ENCODE measurements around the gene KLC4. TPM values are rescaled to one million over a fixed set of nuclear protein-coding genes. Genes with fewer than 3 reads are reported as not detected.

The KLC4 gene
- total RNA-seq, 2 experiments from 2014 or later: 16.4 to 22.5 TPM

DNA sequence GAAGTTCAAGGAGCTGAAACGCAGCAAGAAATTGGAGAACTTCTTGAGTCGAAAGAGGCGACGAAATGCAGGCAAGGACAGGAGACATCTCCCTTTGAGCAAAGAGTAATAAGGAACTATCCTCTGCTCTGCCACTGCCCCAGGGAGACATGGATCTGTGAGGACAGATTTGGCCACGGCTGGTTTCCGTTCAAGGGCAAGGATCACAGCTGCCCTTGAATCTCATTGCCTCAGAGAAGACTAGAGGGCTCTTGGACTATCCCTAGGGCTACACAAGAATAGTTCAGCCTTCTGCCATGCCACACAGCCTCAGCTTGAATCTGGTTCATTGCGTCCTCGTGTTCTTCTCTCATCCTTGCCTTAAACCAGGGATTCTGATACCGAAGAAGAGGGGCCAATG, 30.3 kb upstream of the KLC4 start:
- H3K4me3 ChIP-seq (ENCODE audit: low read depth, low read length, poor library complexity, severe bottlenecking): no peak overlapping the region
- H3K27ac ChIP-seq (ENCODE audit: low read depth, low read length, poor library complexity, severe bottlenecking): no peak overlapping the region
- DNase-seq (ENCODE audit: low spot score): no peak
- no TSS peak for BruUV-seq (replicated peaks)
- intact Hi-C loops (cut with micrococcal nuclease; ENCODE audit: unreplicated experiment): no loop called here
- no peak overlapping the region for H3K4me2 ChIP-seq (ENCODE audit: low read length)
- ChIA-PET POLR2A (interaction anchor here (1.0 kb wide), 1 partner anchor 102 kb away, joined by 3 read pairs; no protein-coding TSS in a partner anchor), CTCF (ENCODE audit: unreplicated experiment) (no interaction called here)
- H3K4me1 ChIP-seq (ENCODE audit: insufficient read depth, low read length, poor library complexity, severe bottlenecking): no peaks in the 10 kb centered on the region
- H4K20me1 ChIP-seq (ENCODE audit: insufficient read depth, low read length): no peaks in the 10 kb centered on the region
- no peak overlapping the region for H2AFZ ChIP-seq (ENCODE audit: low read length)
- no peak for TF ChIP-seq CTCF (conservative IDR thresholded peaks at IDR 0.05; ENCODE audit: low read length)
- no peak for TF ChIP-seq EZH2phosphoT487 (IDR thresholded peaks at IDR 0.05; ENCODE audit: borderline replicate concordance, low read depth, low read length)
- no peaks in the 10 kb centered on the region for H3K9me2 ChIP-seq (ENCODE audit: insufficient read depth, low read length)
- peaks cover 8% of the 10 kb centered on the region; the same call in 1 of the 2 replicates for H3K79me2 ChIP-seq (ENCODE audit: insufficient read depth, low read depth, low read length)
- H3K9me3 ChIP-seq (ENCODE audit: low read length): no peaks in the 10 kb centered on the region
- peaks cover 91% of the 10 kb centered on the region for H3K36me3 ChIP-seq (ENCODE audit: insufficient read depth, low read length)

DNA sequence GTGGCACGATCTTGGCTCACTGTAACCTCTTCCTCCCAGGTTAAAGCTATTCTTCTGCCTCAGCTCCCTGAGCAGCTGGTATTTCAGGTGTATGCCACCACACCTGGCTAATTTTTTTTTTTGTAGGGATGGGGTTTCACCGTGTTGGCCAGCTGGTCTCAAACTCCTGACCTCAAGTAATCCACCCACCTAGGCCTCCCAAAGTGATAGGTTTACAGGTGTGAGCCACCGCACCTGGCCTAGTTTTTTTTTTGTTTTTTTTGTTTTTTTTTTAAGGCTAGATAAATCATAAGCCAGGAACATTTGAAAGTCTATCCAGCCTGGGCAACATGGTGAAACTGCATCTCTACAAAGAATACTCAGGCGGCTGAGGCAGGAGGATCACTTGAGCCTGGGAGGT, 27.1 kb upstream of the KLC4 start:
- no TSS peak for BruUV-seq (replicated peaks)
- no peak for DNase-seq (ENCODE audit: low spot score)
- ChIA-PET POLR2A (no interaction called here), CTCF (ENCODE audit: unreplicated experiment) (interaction anchor here (1.1 kb wide), 1 partner anchor 142 kb away, joined by 8 read pairs; no protein-coding TSS in a partner anchor)
- Histone ChIP-seq H3K9me3 (ENCODE audit: low read length) (no peaks in the 10 kb centered on the region), H3K4me3 (ENCODE audit: low read depth, low read length, poor library complexity, severe bottlenecking) (no peak overlapping the region), H3K4me1 (ENCODE audit: insufficient read depth, low read length, poor library complexity, severe bottlenecking) (no peaks in the 10 kb centered on the region), H3K27ac (ENCODE audit: low read depth, low read length, poor library complexity, severe bottlenecking) (no peak overlapping the region), H3K79me2 (ENCODE audit: insufficient read depth, low read depth, low read length) (no peaks in the 10 kb centered on the region), H3K36me3 (ENCODE audit: insufficient read depth, low read length) (peaks cover 77% of the 10 kb centered on the region), H2AFZ (ENCODE audit: low read length) (no peak overlapping the region), H3K4me2 (ENCODE audit: low read length) (no peak overlapping the region), H4K20me1 (ENCODE audit: insufficient read depth, low read length) (no peaks in the 10 kb centered on the region), H3K9me2 (ENCODE audit: insufficient read depth, low read length) (no peaks in the 10 kb centered on the region)
- intact Hi-C loops (cut with micrococcal nuclease; ENCODE audit: unreplicated experiment): no loop called here
- TF ChIP-seq EZH2phosphoT487 (IDR thresholded peaks at IDR 0.05; ENCODE audit: borderline replicate concordance, low read depth, low read length) (no peak), CTCF (conservative IDR thresholded peaks at IDR 0.05; ENCODE audit: low read length) (no peak)

DNA sequence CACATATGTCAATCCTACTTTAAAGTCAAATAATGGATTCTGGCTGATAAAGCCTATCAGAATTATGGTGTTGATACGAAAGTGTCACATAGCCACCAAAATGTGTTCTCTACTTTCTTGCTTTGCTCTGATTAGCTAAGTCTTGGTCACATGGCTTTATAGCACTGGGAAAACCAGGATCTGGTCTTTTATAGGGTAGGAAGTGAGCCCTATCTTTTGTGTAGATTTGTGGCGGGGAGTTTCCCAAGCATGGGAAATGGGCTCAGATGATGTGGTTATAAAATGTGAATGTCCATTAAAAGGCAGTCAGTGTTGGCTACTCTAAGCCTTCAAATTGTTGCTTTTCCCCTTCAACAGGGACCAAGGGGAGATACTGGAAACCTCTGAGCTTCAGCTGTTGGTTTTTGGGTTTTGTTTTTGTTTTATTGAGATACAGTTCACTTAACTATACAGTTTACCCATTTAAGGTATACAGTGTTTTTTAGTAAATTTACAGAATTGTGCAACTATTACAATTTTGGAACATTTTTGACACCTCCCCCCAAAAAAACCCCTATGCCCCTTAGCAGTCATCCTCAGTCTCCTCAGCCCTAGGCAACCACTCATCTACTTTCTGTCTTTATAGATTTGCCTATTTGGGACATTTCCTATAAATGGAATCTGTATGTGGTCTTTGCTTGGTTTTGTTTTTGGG, 25.8 kb upstream of the KLC4 start:
- no peaks in the 10 kb centered on the region for H3K9me3 ChIP-seq (ENCODE audit: low read length)
- H3K27ac ChIP-seq (ENCODE audit: low read depth, low read length, poor library complexity, severe bottlenecking): no peak overlapping the region
- TSS peak; percentile 45 for BruUV-seq (replicated peaks)
- no peaks in the 10 kb centered on the region for H3K79me2 ChIP-seq (ENCODE audit: insufficient read depth, low read depth, low read length)
- CTCF ChIA-PET (ENCODE audit: unreplicated experiment): interaction anchor here (1.1 kb wide), 1 partner anchor 140 kb away, joined by 8 read pairs; no protein-coding TSS in a partner anchor
- POLR2A ChIA-PET: interaction anchor here (1.3 kb wide), 1 partner anchor 13 kb away, joined by 5 read pairs; the partner anchor contains the start of gene RRP36
- no peak for DNase-seq (ENCODE audit: low spot score)
- H2AFZ ChIP-seq (ENCODE audit: low read length): no peak overlapping the region
- no peaks in the 10 kb centered on the region for H4K20me1 ChIP-seq (ENCODE audit: insufficient read depth, low read length)
- no peak overlapping the region for H3K4me3 ChIP-seq (ENCODE audit: low read depth, low read length, poor library complexity, severe bottlenecking)
- intact Hi-C loops (cut with micrococcal nuclease; ENCODE audit: unreplicated experiment): no loop called here
- no peaks in the 10 kb centered on the region for H3K4me1 ChIP-seq (ENCODE audit: insufficient read depth, low read length, poor library complexity, severe bottlenecking)
- peaks cover 73% of the 10 kb centered on the region for H3K36me3 ChIP-seq (ENCODE audit: insufficient read depth, low read length)
- H3K4me2 ChIP-seq (ENCODE audit: low read length): no peak overlapping the region
- TF ChIP-seq CTCF (conservative IDR thresholded peaks at IDR 0.05; ENCODE audit: low read length): no peak
- TF ChIP-seq EZH2phosphoT487 (IDR thresholded peaks at IDR 0.05; ENCODE audit: borderline replicate concordance, low read depth, low read length): no peak
- no peaks in the 10 kb centered on the region for H3K9me2 ChIP-seq (ENCODE audit: insufficient read depth, low read length)

Measured in OCI-LY7 (cell line).